ENCODE measurements around the gene TRAIP.

DNA sequence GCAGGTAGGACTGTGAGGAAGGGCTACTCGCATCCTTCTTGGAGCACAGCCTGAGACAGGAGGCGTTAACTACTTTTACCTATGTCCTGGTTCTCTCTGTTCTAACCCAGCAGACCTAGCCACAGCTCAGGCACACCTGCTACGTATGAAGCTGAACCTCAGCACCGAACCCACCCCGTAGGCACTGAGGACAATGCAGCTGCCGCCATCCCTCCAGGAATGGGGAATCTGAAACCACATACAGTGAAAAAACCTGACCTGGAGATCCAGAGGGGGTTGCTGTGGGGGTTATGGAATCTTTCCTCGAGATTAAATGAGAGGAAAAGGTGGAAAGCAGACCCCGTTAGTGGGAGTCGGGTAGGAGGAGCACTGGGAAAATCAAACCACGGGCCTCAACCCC is 32.9 kb upstream of the TRAIP start:
- TF ChIP-seq, protein P1, sequence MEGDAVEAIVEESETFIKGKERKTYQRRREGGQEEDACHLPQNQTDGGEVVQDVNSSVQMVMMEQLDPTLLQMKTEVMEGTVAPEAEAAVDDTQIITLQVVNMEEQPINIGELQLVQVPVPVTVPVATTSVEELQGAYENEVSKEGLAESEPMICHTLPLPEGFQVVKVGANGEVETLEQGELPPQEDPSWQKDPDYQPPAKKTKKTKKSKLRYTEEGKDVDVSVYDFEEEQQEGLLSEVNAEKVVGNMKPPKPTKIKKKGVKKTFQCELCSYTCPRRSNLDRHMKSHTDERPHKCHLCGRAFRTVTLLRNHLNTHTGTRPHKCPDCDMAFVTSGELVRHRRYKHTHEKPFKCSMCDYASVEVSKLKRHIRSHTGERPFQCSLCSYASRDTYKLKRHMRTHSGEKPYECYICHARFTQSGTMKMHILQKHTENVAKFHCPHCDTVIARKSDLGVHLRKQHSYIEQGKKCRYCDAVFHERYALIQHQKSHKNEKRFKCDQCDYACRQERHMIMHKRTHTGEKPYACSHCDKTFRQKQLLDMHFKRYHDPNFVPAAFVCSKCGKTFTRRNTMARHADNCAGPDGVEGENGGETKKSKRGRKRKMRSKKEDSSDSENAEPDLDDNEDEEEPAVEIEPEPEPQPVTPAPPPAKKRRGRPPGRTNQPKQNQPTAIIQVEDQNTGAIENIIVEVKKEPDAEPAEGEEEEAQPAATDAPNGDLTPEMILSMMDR (IDR thresholded peaks at IDR 0.05; ENCODE audit: insufficient read depth, low read depth, low read length), result no peak
- no peak for TF ChIP-seq EZH2 (IDR thresholded peaks at IDR 0.05; ENCODE audit: insufficient read depth, low read length)

All from astrocyte (in vitro differentiated cells and primary cell).